Thyroid gland (tissue), 4 donors: ENCODE results near the gene GMPR.

Source experiments
- POLR2A ChIP-seq, 2 donors: fragments of 450-650 bp; IDR thresholded peaks; one replicate each; pipeline ENCODE4 v1.6.1; 2017; ENCODE audit warnings: antibody characterized with exemption in 2 of 2, mild to moderate bottlenecking in 2 of 2, moderate library complexity in 1 of 2
- TF ChIP-seq, protein P1 (sequence below), 6 experiments: fragments of 200-600 bp in 3 of 6; fragments of 450-650 bp in 3 of 6; sonication (generic) in 3 of 6; IDR thresholded peaks; one replicate each; pipeline ENCODE4 v1.5.1; 2016 to 2019; ENCODE audit warnings: antibody characterized with exemption in 6 of 6, mild to moderate bottlenecking in 2 of 6, inconsistent platforms in 1 of 6, moderate library complexity in 1 of 6

DNA sequence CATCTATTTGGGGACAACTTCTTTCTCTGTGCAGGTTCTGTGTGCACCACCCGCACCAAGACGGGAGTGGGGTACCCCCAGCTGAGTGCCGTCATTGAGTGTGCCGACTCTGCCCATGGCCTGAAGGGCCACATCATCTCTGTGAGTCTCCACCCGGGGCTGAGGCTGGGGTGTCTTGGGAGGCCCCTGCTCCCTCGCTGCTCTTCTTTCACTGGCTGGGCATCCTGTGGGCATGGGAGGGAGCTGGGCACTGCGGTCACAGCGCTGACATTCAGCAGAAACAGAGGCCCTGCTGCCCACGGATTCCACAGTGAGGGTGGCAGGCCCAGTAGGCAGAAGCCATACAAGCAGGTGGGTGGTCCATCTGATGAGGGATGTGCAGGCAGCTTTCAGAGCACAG is 40.4 kb downstream of the GMPR start:
- TF ChIP-seq, protein P1, sequence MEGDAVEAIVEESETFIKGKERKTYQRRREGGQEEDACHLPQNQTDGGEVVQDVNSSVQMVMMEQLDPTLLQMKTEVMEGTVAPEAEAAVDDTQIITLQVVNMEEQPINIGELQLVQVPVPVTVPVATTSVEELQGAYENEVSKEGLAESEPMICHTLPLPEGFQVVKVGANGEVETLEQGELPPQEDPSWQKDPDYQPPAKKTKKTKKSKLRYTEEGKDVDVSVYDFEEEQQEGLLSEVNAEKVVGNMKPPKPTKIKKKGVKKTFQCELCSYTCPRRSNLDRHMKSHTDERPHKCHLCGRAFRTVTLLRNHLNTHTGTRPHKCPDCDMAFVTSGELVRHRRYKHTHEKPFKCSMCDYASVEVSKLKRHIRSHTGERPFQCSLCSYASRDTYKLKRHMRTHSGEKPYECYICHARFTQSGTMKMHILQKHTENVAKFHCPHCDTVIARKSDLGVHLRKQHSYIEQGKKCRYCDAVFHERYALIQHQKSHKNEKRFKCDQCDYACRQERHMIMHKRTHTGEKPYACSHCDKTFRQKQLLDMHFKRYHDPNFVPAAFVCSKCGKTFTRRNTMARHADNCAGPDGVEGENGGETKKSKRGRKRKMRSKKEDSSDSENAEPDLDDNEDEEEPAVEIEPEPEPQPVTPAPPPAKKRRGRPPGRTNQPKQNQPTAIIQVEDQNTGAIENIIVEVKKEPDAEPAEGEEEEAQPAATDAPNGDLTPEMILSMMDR (IDR thresholded peaks at IDR 0.05): no peak
- no peak for TF ChIP-seq POLR2A (IDR thresholded peaks at IDR 0.05)
